DOHH2 (cell line): Measurements from ENCODE around the gene TNS1.

ENCODE experiments used
- EZH2phosphoT487 ChIP-seq: fragments of 200-600 bp; sonication (generic); IDR thresholded peaks from 2 replicates; pipeline ENCODE4 v1.6.1; 2017; ENCODE audit warnings: borderline replicate concordance, mild to moderate bottlenecking, antibody characterized with exemption, low read length, moderate library complexity, mixed read lengths
- TF ChIP-seq, protein P1 (sequence below): fragments of 200-600 bp; sonication (generic); IDR thresholded peaks from one replicate; pipeline ENCODE4 v1.5.1; 2014; ENCODE audit warnings: antibody characterized with exemption, mild to moderate bottlenecking, low read depth, low read length; ENCODE audit not compliant: poor library complexity, severe bottlenecking

DNA sequence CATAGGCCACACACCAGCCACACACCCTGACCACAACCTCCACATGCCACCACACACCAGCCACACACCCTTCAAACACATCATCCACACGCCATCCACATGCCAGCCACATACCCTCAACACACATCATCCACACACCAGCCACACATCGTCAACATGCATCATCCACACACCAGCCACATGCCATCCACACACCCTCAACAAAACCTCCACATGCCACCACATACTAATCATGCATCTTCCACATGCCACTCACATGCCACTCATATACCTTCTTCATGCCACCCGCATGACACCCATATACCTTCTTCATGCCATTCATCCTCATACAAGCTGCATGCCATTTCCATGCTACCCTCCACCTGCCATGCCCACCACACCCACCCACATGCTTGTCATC is 12.4 kb downstream of the TNS1 start:
- TF ChIP-seq, protein P1, sequence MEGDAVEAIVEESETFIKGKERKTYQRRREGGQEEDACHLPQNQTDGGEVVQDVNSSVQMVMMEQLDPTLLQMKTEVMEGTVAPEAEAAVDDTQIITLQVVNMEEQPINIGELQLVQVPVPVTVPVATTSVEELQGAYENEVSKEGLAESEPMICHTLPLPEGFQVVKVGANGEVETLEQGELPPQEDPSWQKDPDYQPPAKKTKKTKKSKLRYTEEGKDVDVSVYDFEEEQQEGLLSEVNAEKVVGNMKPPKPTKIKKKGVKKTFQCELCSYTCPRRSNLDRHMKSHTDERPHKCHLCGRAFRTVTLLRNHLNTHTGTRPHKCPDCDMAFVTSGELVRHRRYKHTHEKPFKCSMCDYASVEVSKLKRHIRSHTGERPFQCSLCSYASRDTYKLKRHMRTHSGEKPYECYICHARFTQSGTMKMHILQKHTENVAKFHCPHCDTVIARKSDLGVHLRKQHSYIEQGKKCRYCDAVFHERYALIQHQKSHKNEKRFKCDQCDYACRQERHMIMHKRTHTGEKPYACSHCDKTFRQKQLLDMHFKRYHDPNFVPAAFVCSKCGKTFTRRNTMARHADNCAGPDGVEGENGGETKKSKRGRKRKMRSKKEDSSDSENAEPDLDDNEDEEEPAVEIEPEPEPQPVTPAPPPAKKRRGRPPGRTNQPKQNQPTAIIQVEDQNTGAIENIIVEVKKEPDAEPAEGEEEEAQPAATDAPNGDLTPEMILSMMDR, result no peak
- no peak for TF ChIP-seq EZH2phosphoT487
